Medulla oblongata (tissue), 1 donor: ENCODE measurements around the gene NR1H4.
"Not testable (repeated sequence)": the region's sequence is repeated elsewhere in the genome, so short reads cannot be mapped to it uniquely, and the experiment has no call there.

Experiments
- DNase-seq: peaks from one replicate; pipeline ENCODE4 v3.0.0-alpha.2; 2015; ENCODE audit errors: extremely low spot score

Gene NR1H4

GRCh38 chr12:100567945-100568344 lies 94.3 kb downstream of the NR1H4 start:
- no peak for DNase-seq

GRCh38 chr12:100572184-100572583 lies 98.5 kb downstream of the NR1H4 start:
- no peak for DNase-seq

GRCh38 chr12:100573292-100574186 lies 99.9 kb downstream of the NR1H4 start, which contains the start of gene GAS2L3:
Gene GAS2L3 (plus strand): TSS chr12:100573684. CDS start chr12:100594905, 21,221 bp downstream.
- peak; percentile 91 for DNase-seq

- DNase-seq, result no peak
Measured at GRCh38 chr12:100574187-100575074, 100.8 kb downstream of the NR1H4 start.

GRCh38 chr12:100576331-100577036 lies 102.8 kb downstream of the NR1H4 start:
- no peak for DNase-seq

GRCh38 chr12:100578923-100579322 lies 105.3 kb downstream of the NR1H4 start:
- no peak for DNase-seq

GRCh38 chr12:100579844-100580243 lies 106.2 kb downstream of the NR1H4 start:
- no peak for DNase-seq

GRCh38 chr12:100584256-100584655 lies 110.6 kb downstream of the NR1H4 start:
- DNase-seq, result no peak

GRCh38 chr12:100591979-100592378 lies 118.3 kb downstream of the NR1H4 start:
- no peak for DNase-seq

- no peak for DNase-seq
Measured at GRCh38 chr12:100593490-100593889, 119.8 kb downstream of the NR1H4 start.

GRCh38 chr12:100601626-100602025 lies 128.0 kb downstream of the NR1H4 start:
- no peak for DNase-seq

- DNase-seq, result not testable (repeated sequence)
Measured at GRCh38 chr12:100602997-100603396, 129.3 kb downstream of the NR1H4 start.

- DNase-seq, result peak; percentile 55
Measured at GRCh38 chr12:100608776-100609175, 135.1 kb downstream of the NR1H4 start.

GRCh38 chr12:100610666-100611430 lies 137.2 kb downstream of the NR1H4 start:
- DNase-seq, result no peak

- DNase-seq, result no peak
Measured at GRCh38 chr12:100612606-100613005, 138.9 kb downstream of the NR1H4 start.
